ENCODE results near the gene RPS6KA3. TPM values are rescaled to one million over a fixed set of nuclear protein-coding genes. Genes with fewer than 3 reads are reported as not detected.

RPS6KA3 gene
- total and polyA plus RNA-seq, 9 of the 15 experiments (the other 6 are each of a cell fraction or from before 2014, with no cell fraction given) = 10.9 to 61.9 (median 37.4) TPM

DNA sequence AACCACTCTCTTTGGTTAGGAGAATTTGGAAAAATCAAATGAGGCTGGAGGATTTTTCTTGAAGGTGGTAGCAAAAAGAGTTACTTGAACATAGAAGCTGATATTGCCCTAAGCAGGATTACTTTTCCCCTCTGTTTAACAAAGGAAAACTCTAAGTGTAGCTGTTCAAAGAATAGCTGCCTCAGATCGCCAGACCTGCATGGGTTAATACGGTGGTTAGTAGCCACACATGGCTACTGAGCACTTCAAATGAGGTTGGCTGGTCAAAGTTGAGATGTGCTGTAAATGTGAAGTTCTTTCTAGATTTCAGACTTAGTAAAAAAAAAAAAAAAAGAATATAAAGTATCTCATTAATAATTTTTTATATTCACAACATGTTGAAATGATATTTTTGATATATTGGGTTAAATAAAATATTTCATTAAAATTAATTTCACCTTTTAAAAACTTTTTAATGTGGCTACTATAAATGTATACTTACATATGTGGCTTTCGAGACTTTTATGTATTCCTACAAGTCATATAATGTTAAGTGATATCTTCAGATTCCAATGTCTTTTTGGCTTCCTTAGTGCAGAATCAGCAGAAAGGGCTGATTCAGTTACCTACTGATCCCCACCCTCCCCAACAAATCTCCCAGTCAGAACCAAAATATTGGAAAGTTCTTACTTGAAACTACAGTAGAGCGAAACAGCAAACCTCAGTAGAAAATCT, 3.3 kb upstream of the RPS6KA3 start:
- no peak for FAIRE-seq
- peaks cover 0 to 23% of the 10 kb centered on the region in 2 experiments; a peak in 2 of 5 replicates for H3K4me1 ChIP-seq (replicated peaks in 1 of 2; ENCODE audit: control insufficient read depth in 2 of 2, insufficient read depth in 2 of 2, low read length in 2 of 2)
- no peaks in the 10 kb centered on the region for H4K20me1 ChIP-seq (replicated peaks; ENCODE audit: control insufficient read depth, insufficient read depth, low read length)
- peaks cover 14% of the 10 kb centered on the region for H3K79me2 ChIP-seq (ENCODE audit: control insufficient read depth, insufficient read depth, low read length)
- no peaks in the 10 kb centered on the region for H3K9me3 ChIP-seq (replicated peaks; ENCODE audit: control insufficient read depth, insufficient read depth, low read depth, low read length)
- no peaks in the 10 kb centered on the region for H3K9me1 ChIP-seq (ENCODE audit: control insufficient read depth, insufficient read depth, low read length)
- TF ChIP-seq ZNF740 (CRISPR knock-in tag; IDR thresholded peaks at IDR 0.05) (no peak), ZNF740 (tag; IDR thresholded peaks at IDR 0.05) (no peak), C11orf30 (IDR thresholded peaks at IDR 0.05; ENCODE audit: low read depth) (peak; percentile 36; the same call in 1 of the 2 replicates), SREBF1 (IDR thresholded peaks at IDR 0.05; ENCODE audit: borderline replicate concordance, low read depth, low read length) (no peak), ZNF133 (CRISPR knock-in tag; IDR thresholded peaks at IDR 0.05) (no peak)
- no peak for ATAC-seq
- no peaks in the 10 kb centered on the region for H3K27me3 ChIP-seq (ENCODE audit: control insufficient read depth in 2 of 2, insufficient read depth in 2 of 2, low read length in 2 of 2)
- ChIA-PET POLR2A (no interaction called here), CTCF (ENCODE audit: low intra/inter-chr PET ratio) (no interaction called here)
- no peak overlapping the region for H3K27ac ChIP-seq (ENCODE audit: extremely low read depth, low read depth, low read length)
- H3K4me2 ChIP-seq (ENCODE audit: insufficient read depth, low read length) = no peak overlapping the region
- DNase-seq (ENCODE audit: extremely low read depth in 1 of 4, low spot score in 3 of 4) = no peak
- H2AFZ ChIP-seq (ENCODE audit: low read depth, low read length) = no peak overlapping the region
- no peak overlapping the region for H3K4me3 ChIP-seq
- no TSS peak for BruUV-seq (replicated peaks)
- no peak overlapping the region for H3K9ac ChIP-seq (ENCODE audit: insufficient read depth in 1 of 2, low read depth in 2 of 2, low read length in 2 of 2)
- intact Hi-C loops (cut with micrococcal nuclease) = loop anchor here (5.0 to 10.0 kb wide), 2 partner anchors 48 to 95 kb away; no protein-coding TSS in a partner anchor
- in situ Hi-C loops (cut with MboI) = no loop called here
- no peaks in the 10 kb centered on the region for H3K36me3 ChIP-seq (ENCODE audit: control insufficient read depth, insufficient read depth, low read length)
- WGBS (ENCODE audit: insufficient coverage, low coverage, missing lambda C conversion rate) = 21% methylated on average over 4 of the region's 4 CpGs
